PC-3 (cell line): ENCODE measurements around the gene TRABD2B.

Experiments used
- CTCF ChIP-seq: fragments of 300-600 bp; sonication (generic); conservative IDR thresholded peaks from 2 replicates; pipeline ENCODE4 v1.5.1; 2017; ENCODE audit warnings: antibody characterized with exemption, low read depth, mild to moderate bottlenecking, low read length
- EZH2 ChIP-seq: fragments of 300-600 bp; sonication (generic); IDR thresholded peaks from one replicate; pipeline ENCODE4 v1.6.1; 2017; ENCODE audit warnings: antibody characterized with exemption, mild to moderate bottlenecking, low read length; ENCODE audit not compliant: unreplicated experiment
- EZH2phosphoT487 ChIP-seq: fragments of 300-600 bp; sonication (generic); IDR thresholded peaks from 2 replicates; pipeline ENCODE4 v1.6.1; 2018; ENCODE audit warnings: mild to moderate bottlenecking, antibody characterized with exemption, low read length, borderline replicate concordance

- no peak for TF ChIP-seq CTCF
- TF ChIP-seq EZH2: no peak
- TF ChIP-seq EZH2phosphoT487: no peak
These were observed 60.2 kb downstream of the TRABD2B start for GRCh38 chr1:47936916-47937551.
